CD14-positive monocyte (primary cell): ENCODE results near the gene VGLL3. TPM values are rescaled to one million over a fixed set of nuclear protein-coding genes. Genes with fewer than 3 reads are reported as not detected.
"Not testable (repeated sequence)": the region's sequence is repeated elsewhere in the genome, so short reads cannot be mapped to it uniquely, and the experiment has no call there.

Experiments used
- DNase-seq, 3 donors: peaks; one replicate each; pipeline ENCODE4 v3.0.0-alpha.2; 2011 to 2022
- H2AFZ ChIP-seq: 2 replicates; pipeline ENCODE4 v1.6.0; 2012; ENCODE audit warnings: mild to moderate bottlenecking, low read depth, low read length, inconsistent platforms; ENCODE audit not compliant: insufficient read depth, poor library complexity, severe bottlenecking
- H3K27ac ChIP-seq, 2 donors: 1 replicate in 1 of 2; 2 replicates in 1 of 2; pipeline ENCODE4 v1.5.1; 2012 to 2013; ENCODE audit warnings: low read length in 2 of 2, control low read depth in 1 of 2, inconsistent platforms in 1 of 2, low read depth in 1 of 2, mild to moderate bottlenecking in 1 of 2
- H3K27me3 ChIP-seq, 2 donors: one replicate each; pipeline versions ENCODE4 v1.6.0 to v1.6.1; 2011 to 2013; ENCODE audit warnings: low read length in 2 of 2; ENCODE audit not compliant: control insufficient read depth in 2 of 2, insufficient read depth in 2 of 2
- H3K36me3 ChIP-seq, 2 donors: replicated peaks in 1 of 2; 1 replicate in 1 of 2; 2 replicates in 1 of 2; pipeline versions ENCODE4 v1.5.1 to v1.6.1; 2012 to 2013; ENCODE audit warnings: low read length in 2 of 2, control low read depth in 1 of 2, inconsistent platforms in 1 of 2, mild to moderate bottlenecking in 1 of 2; ENCODE audit not compliant: insufficient read depth in 2 of 2, control insufficient read depth in 1 of 2
- H3K4me1 ChIP-seq, 2 donors: 1 replicate in 1 of 2; 2 replicates in 1 of 2; pipeline versions ENCODE4 v1.5.1 to v1.6.1; 2012 to 2013; ENCODE audit warnings: low read length in 2 of 2, control low read depth in 1 of 2, inconsistent platforms in 1 of 2, mild to moderate bottlenecking in 1 of 2, moderate library complexity in 1 of 2; ENCODE audit not compliant: insufficient read depth in 2 of 2, control insufficient read depth in 1 of 2
- H3K4me2 ChIP-seq: replicated peaks from 2 replicates; pipeline ENCODE3; 2012; ENCODE audit warnings: low read length, moderate library complexity, mild to moderate bottlenecking; ENCODE audit not compliant: poor library complexity, severe bottlenecking; ENCODE audit errors: extremely low read depth
- H3K4me3 ChIP-seq, 3 experiments: fragments of 200-600 bp in 1 of 3; sonication (generic) in 1 of 3; replicated peaks in 1 of 3; 1 replicate in 2 of 3; 2 replicates in 1 of 3; pipeline ENCODE4 v1.5.1; 2011 to 2013; ENCODE audit warnings: low read length in 3 of 3, mild to moderate bottlenecking in 3 of 3, control low read depth in 2 of 3, low read depth in 2 of 3, inconsistent platforms in 1 of 3, moderate library complexity in 1 of 3
- H3K79me2 ChIP-seq: 2 replicates; pipeline ENCODE4 v1.6.0; 2012; ENCODE audit warnings: mild to moderate bottlenecking, control low read depth, inconsistent platforms, low read length, moderate library complexity; ENCODE audit not compliant: insufficient read depth
- H3K9ac ChIP-seq: 2 replicates; pipeline ENCODE4 v1.6.0; 2017; ENCODE audit warnings: low read length, mild to moderate bottlenecking; ENCODE audit not compliant: insufficient read depth, poor library complexity, severe bottlenecking
- H3K9me3 ChIP-seq, 2 donors: replicated peaks in 1 of 2; 1 replicate in 1 of 2; 2 replicates in 1 of 2; pipeline versions ENCODE4 v1.5.1 to v1.6.1; 2012 to 2013; ENCODE audit warnings: low read length in 2 of 2, control low read depth in 1 of 2; ENCODE audit not compliant: control insufficient read depth in 1 of 2, insufficient read depth in 1 of 2
- H4K20me1 ChIP-seq: 2 replicates; pipeline ENCODE4 v1.6.0; 2012; ENCODE audit warnings: mild to moderate bottlenecking, low read length, control low read depth, moderate library complexity; ENCODE audit not compliant: insufficient read depth
- H3K27ac Mint-ChIP-seq, 7 donors: one replicate each; pipeline ENCODE4 v1.8.0; 2020; ENCODE audit warnings: mild to moderate bottlenecking in 7 of 7, mixed read lengths in 7 of 7, moderate library complexity in 6 of 7, inconsistent platforms in 2 of 7
- H3K27me3 Mint-ChIP-seq, 3 donors: one replicate each; pipeline ENCODE4 v1.8.0; 2021 to 2022; ENCODE audit warnings: low read depth in 3 of 3, mild to moderate bottlenecking in 3 of 3, mixed read lengths in 3 of 3, moderate library complexity in 3 of 3, inconsistent platforms in 1 of 3
- H3K36me3 Mint-ChIP-seq, 2 donors: one replicate each; pipeline ENCODE4 v1.8.0; 2020; ENCODE audit warnings: mixed read lengths in 2 of 2, inconsistent platforms in 1 of 2, mild to moderate bottlenecking in 1 of 2
- H3K4me1 Mint-ChIP-seq: one replicate; pipeline ENCODE4 v1.8.0; 2020; ENCODE audit warnings: mild to moderate bottlenecking, mixed read lengths
- H3K4me3 Mint-ChIP-seq, 2 donors: one replicate each; pipeline ENCODE4 v1.8.0; 2020; ENCODE audit warnings: mild to moderate bottlenecking in 2 of 2, mixed read lengths in 2 of 2, moderate library complexity in 1 of 2
- H3K9me3 Mint-ChIP-seq, 7 donors: one replicate each; pipeline ENCODE4 v1.8.0; 2020 to 2022; ENCODE audit warnings: mixed read lengths in 7 of 7, mild to moderate bottlenecking in 6 of 7, moderate library complexity in 6 of 7, inconsistent platforms in 2 of 7
- WGBS: methylation state at CpG from one replicate; pipeline ENCODE4 v1.1.5; 2013; ENCODE audit warnings: missing lambda C conversion rate; ENCODE audit not compliant: insufficient coverage; 5-methylcytosine and 5-hydroxymethylcytosine counted together
- intact Hi-C, 2 donors: fragments of 100-400 bp; cut with micrococcal nuclease; formaldehyde crosslinking; loops; one replicate each; pipeline versions ENCODE4 v1.15.0 to v1.15.1; 2023
- polyA plus RNA-seq, 3 donors: library from polyadenylated mRNA; depleted of rRNA in 1 of 3; unstranded in 2 of 3; stranded (reverse) in 1 of 3; fragments of 300-500 nt in 2 of 3; fragments of >200 nt in 1 of 3; fragmentation: Illumina TruSeq in 2 of 3; gene quantifications; 1 replicate in 2 of 3; 2 replicates in 1 of 3; pipeline ENCODE4 v1.2.3, GENCODE V29; 2012 to 2021
- TF ChIP-seq, protein P1 (sequence below): fragments of 200-600 bp; IDR thresholded peaks from one replicate; pipeline ENCODE4 v1.8.0; 2022; ENCODE audit warnings: antibody characterized with exemption, mild to moderate bottlenecking

VGLL3 gene
- polyA plus RNA-seq, 3 donors, result not detected

DNA sequence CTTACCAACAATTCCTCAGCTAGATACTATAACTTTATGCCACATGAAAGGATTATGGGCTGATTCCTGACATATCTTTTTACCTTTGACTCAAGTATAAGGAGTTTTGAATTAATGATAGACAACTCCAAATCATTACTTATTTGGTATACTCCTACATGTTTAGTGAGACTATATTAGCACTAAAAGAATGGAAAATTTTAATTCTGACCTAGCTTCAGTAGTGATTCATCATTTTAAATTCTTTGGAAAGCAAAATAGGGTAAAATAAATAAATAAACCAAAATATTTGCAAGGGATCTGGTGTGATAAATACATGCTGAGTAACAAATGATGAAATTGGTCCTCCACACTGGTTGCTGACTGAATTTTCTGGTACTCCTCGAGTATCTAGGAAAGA lies 42.3 kb upstream of the VGLL3 start:
- H3K4me3 Mint-ChIP-seq, result no peak overlapping the region
- H3K27ac ChIP-seq, result no peak overlapping the region
- H3K79me2 ChIP-seq, result no peaks in the 10 kb centered on the region
- no peak overlapping the region for H3K4me2 ChIP-seq
- no peaks in the 10 kb centered on the region for H3K27me3 ChIP-seq
- H3K9me3 ChIP-seq, result peaks cover 0 to 17% of the 10 kb centered on the region in 2 donors
- H3K4me3 ChIP-seq, result no peak overlapping the region
- H3K4me1 ChIP-seq, result no peaks in the 10 kb centered on the region
- no peak overlapping the region for H3K9ac ChIP-seq
- WGBS, result no CpG with 5 or more reads among the region's 1 CpG
- H3K4me1 Mint-ChIP-seq, result no peaks in the 10 kb centered on the region
- peaks cover 0 to 8% (median 1%) of the 10 kb centered on the region in 7 donors for H3K9me3 Mint-ChIP-seq
- H3K36me3 ChIP-seq, result no peaks in the 10 kb centered on the region
- H4K20me1 ChIP-seq, result no peaks in the 10 kb centered on the region
- peaks cover 0 to 6% (median 0%) of the 10 kb centered on the region in 3 donors for H3K27me3 Mint-ChIP-seq
- intact Hi-C loops, result no loop called here
- DNase-seq, result no peak
- no peaks in the 10 kb centered on the region for H3K36me3 Mint-ChIP-seq
- no peak overlapping the region for H3K27ac Mint-ChIP-seq
- no peak overlapping the region for H2AFZ ChIP-seq
- TF ChIP-seq, protein P1, sequence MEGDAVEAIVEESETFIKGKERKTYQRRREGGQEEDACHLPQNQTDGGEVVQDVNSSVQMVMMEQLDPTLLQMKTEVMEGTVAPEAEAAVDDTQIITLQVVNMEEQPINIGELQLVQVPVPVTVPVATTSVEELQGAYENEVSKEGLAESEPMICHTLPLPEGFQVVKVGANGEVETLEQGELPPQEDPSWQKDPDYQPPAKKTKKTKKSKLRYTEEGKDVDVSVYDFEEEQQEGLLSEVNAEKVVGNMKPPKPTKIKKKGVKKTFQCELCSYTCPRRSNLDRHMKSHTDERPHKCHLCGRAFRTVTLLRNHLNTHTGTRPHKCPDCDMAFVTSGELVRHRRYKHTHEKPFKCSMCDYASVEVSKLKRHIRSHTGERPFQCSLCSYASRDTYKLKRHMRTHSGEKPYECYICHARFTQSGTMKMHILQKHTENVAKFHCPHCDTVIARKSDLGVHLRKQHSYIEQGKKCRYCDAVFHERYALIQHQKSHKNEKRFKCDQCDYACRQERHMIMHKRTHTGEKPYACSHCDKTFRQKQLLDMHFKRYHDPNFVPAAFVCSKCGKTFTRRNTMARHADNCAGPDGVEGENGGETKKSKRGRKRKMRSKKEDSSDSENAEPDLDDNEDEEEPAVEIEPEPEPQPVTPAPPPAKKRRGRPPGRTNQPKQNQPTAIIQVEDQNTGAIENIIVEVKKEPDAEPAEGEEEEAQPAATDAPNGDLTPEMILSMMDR, result no peak

DNA sequence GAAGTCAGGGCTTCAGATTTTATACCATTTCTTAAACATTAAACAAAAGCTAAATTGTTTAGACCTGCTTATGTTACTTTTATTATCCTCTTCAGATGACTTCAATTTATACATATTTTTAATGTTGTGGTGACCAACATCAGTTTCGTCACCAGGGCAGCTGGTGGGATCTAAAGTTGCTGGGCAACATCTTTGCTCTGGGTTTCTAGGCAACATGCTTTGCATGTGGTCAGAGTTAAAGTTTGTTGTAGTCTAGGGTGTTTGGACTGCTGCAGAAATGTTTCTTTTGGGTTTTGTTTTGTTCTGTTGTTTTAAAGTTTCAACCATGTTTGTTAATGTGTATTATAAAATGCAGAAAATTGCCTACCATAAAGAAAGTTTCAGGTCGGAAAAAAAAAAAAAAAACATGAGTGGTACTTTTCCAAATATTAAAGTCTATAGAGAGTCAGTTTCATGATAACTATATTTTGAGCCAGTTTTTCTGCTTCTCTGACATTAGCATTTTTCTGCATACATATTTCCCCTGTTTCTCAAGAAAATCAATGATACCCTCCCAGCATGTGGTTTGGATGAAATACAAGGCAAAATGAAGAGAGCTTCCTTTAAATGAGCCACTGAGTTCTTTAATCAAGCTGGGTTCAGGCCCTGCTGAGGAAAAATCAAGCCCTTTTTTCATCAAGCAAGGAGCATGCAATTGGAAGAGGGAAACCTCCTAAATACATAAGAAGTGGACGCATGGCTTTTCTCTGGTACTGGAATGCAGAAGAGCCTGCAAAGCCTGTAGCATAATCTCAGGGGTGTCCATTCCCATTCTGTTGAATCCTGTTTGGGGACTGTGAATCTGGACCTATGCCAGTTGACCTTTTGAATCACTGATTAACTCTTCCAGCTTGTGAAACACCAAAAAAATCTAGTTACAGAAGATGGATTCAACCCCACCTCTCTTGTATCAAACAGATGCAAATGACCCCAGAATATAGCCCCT lies 35.0 kb upstream of the VGLL3 start:
- H3K4me2 ChIP-seq, result no peak overlapping the region
- TF ChIP-seq, protein P1, result no peak

DNA sequence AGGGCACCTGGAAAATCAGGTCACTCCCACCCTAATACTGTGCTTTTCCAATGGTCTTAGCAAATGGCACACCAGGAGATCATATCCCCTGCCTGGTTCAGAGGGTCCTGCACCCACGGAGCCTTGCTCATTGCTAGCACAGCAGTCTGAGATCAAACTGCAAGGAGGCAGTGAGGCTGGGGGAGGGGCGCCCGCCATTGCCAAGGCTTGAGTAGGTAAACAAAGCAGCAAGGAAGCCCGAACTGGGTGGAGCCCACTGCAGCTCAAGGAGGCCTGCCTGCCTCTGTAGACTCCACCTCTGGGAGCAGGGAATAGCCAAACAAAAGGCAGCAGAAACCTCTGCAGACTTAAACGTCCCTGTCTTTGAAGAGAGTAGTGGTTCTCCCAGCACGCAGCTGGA lies 26.4 kb upstream of the VGLL3 start:
- H3K27me3 Mint-ChIP-seq, H3K4me1 Mint-ChIP-seq, H3K79me2 ChIP-seq, H2AFZ ChIP-seq, H3K4me2 ChIP-seq, H4K20me1 ChIP-seq, H3K9ac ChIP-seq, H3K9me3 ChIP-seq, H3K4me1 ChIP-seq, H3K4me3 Mint-ChIP-seq, H3K27ac ChIP-seq, intact Hi-C loops, H3K36me3 Mint-ChIP-seq, H3K27ac Mint-ChIP-seq, H3K4me3 ChIP-seq, H3K27me3 ChIP-seq, DNase-seq, H3K36me3 ChIP-seq: not testable (repeated sequence)
- WGBS, result 82% methylated on average over 6 of the region's 6 CpGs
- peaks cover 8 to 29% (median 12%) of the 10 kb centered on the region in 7 donors for H3K9me3 Mint-ChIP-seq

More for the DNA sequence above, 35.0 kb upstream of the VGLL3 start:
- Histone ChIP-seq H3K9me3 (no peaks in the 10 kb centered on the region), H3K27me3 (no peaks in the 10 kb centered on the region), H3K36me3 (no peaks in the 10 kb centered on the region), H3K79me2 (no peaks in the 10 kb centered on the region), H3K4me1 (no peaks in the 10 kb centered on the region), H2AFZ (no peak overlapping the region), H3K27ac (no peak overlapping the region), H4K20me1 (no peaks in the 10 kb centered on the region), H3K4me3 (no peak overlapping the region), H3K9ac (no peak overlapping the region)
- DNase-seq, result no peak
- Mint-ChIP-seq H3K9me3 (peaks cover 0 to 2% (median 0%) of the 10 kb centered on the region in 7 donors), H3K27ac (no peak overlapping the region), H3K4me3 (no peak overlapping the region), H3K4me1 (no peaks in the 10 kb centered on the region), H3K36me3 (no peaks in the 10 kb centered on the region), H3K27me3 (peaks cover 0 to 2% (median 0%) of the 10 kb centered on the region in 3 donors)
- WGBS, result 100% methylated on average over 1 of the region's 3 CpGs
- intact Hi-C loops, result no loop called here
